BLaER1 (cell line): Measurements from ENCODE around the gene GP9.

Experiments
- H3K27ac ChIP-seq: shearing (Covaris generic); formaldehyde crosslinking; 2 replicates; pipeline ENCODE4 v1.8.1; 2022
- H3K27me3 ChIP-seq: shearing (Covaris generic); formaldehyde crosslinking; 2 replicates; pipeline ENCODE4 v1.8.1; 2022
- H3K36me3 ChIP-seq: shearing (Covaris generic); formaldehyde crosslinking; 2 replicates; pipeline ENCODE4 v1.8.1; 2022
- H3K4me1 ChIP-seq: shearing (Covaris generic); formaldehyde crosslinking; 2 replicates; pipeline ENCODE4 v1.8.1; 2022
- H3K4me2 ChIP-seq: shearing (Covaris generic); formaldehyde crosslinking; 2 replicates; pipeline ENCODE4 v1.8.1; 2022
- H3K4me3 ChIP-seq: shearing (Covaris generic); formaldehyde crosslinking; 2 replicates; pipeline ENCODE4 v1.8.1; 2022
- H3K9ac ChIP-seq: shearing (Covaris generic); formaldehyde crosslinking; 2 replicates; pipeline ENCODE4 v1.8.1; 2022
- H3K9me3 ChIP-seq: shearing (Covaris generic); formaldehyde crosslinking; 2 replicates; pipeline ENCODE4 v1.8.1; 2022
- H4K20me1 ChIP-seq: shearing (Covaris generic); formaldehyde crosslinking; 2 replicates; pipeline ENCODE4 v1.8.1; 2022
- Cebpa-rat ChIP-seq: shearing (Covaris generic); IDR thresholded peaks from 2 replicates; pipeline ENCODE4 v1.8.1; 2022

GP9 gene

DNA sequence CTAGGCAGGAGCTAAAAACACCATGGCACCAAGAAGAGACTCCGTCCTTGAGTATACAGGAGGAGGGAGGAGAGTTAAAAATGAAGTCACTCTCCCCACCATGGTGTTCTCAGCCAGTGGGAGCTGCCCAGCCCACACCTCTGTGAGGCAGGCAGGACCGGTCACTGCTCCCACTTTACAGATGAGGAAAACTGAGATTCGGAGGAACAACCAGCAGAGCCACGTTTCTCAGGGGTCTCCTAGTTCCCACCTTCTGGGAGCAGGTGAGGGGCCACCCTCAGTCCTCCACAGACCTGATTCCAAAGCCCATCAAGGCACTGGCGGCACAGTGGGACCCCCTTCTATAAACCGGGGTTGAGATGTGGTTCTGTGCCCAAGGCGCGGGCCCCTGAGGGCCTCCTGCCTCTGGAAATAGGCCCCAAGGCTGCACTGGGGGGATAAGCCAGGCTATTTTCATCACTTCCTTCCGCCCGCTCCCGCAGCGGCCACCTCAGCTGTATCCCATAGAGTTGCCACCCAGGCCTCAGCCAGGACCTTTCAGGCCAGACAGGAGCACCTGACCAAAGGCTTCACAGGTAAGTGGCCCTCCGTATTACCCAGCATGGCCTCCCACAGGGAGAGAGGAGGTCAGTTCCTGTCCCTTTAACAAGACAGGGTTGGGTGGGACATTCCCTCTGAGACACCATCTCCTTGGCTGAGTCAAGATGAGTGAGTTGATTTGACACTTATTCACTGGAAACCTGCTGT lies at the start of gene GP9:
Gene GP9, plus strand, starts transcription at position 504 of the 747 bp plus-strand sequence. CDS start 961 bp downstream, outside the sequence.
- no peak for TF ChIP-seq Cebpa-rat
- Histone ChIP-seq H3K27ac (peak within 1 kb of the TSS; percentile 87), H3K36me3 (no peaks in the 10 kb centered on the region), H4K20me1 (no peaks in the 10 kb centered on the region), H3K4me2 (peak within 1 kb of the TSS; percentile 97), H3K4me3 (peak within 1 kb of the TSS; percentile 53), H3K4me1 (peaks cover 98% of the 10 kb centered on the region), H3K9ac (peak within 1 kb of the TSS; percentile 75), H3K9me3 (no peaks in the 10 kb centered on the region), H3K27me3 (no peaks in the 10 kb centered on the region)

- H3K27me3 ChIP-seq: no peaks in the 10 kb centered on the region
- no peak overlapping the region for H3K9ac ChIP-seq
- H3K9me3 ChIP-seq: no peaks in the 10 kb centered on the region
- H3K27ac ChIP-seq: no peak overlapping the region
- H3K4me1 ChIP-seq: peaks cover 57% of the 10 kb centered on the region
- H3K4me2 ChIP-seq: no peak overlapping the region
- H3K4me3 ChIP-seq: no peak overlapping the region
- no peaks in the 10 kb centered on the region for H4K20me1 ChIP-seq
- H3K36me3 ChIP-seq: no peaks in the 10 kb centered on the region
- TF ChIP-seq Cebpa-rat: no peak
These were observed 47.1 kb upstream of the GP9 start for GRCh38 chr3:129013491-129013891.

GRCh38 chr3:129014148-129014547 lies 46.4 kb upstream of the GP9 start:
- no peak overlapping the region for H3K9ac ChIP-seq
- H3K27ac ChIP-seq: 0 out of 2 replicates have a peak overlapping the region, but pooled peaks have one; percentile 82
- H3K4me3 ChIP-seq: no peak overlapping the region
- peaks cover 62% of the 10 kb centered on the region for H3K4me1 ChIP-seq
- no peak for TF ChIP-seq Cebpa-rat
- H3K36me3 ChIP-seq: no peaks in the 10 kb centered on the region
- peak overlapping the region; percentile 95; the same call in 1 of the 2 replicates for H3K4me2 ChIP-seq
- no peaks in the 10 kb centered on the region for H3K27me3 ChIP-seq
- no peaks in the 10 kb centered on the region for H4K20me1 ChIP-seq
- H3K9me3 ChIP-seq: no peaks in the 10 kb centered on the region

GRCh38 chr3:129014793-129015345 lies 45.7 kb upstream of the GP9 start:
- no peak overlapping the region for H3K4me3 ChIP-seq
- peak overlapping the region; percentile 68; the same call in 1 of the 2 replicates for H3K9ac ChIP-seq
- TF ChIP-seq Cebpa-rat: no peak
- no peaks in the 10 kb centered on the region for H3K36me3 ChIP-seq
- H3K4me1 ChIP-seq: peaks cover 66% of the 10 kb centered on the region
- H3K9me3 ChIP-seq: no peaks in the 10 kb centered on the region
- no peaks in the 10 kb centered on the region for H3K27me3 ChIP-seq
- H4K20me1 ChIP-seq: no peaks in the 10 kb centered on the region
- peak overlapping the region; percentile 82 for H3K27ac ChIP-seq
- peak overlapping the region; percentile 95 for H3K4me2 ChIP-seq

- Histone ChIP-seq H3K9ac (peak overlapping the region; percentile 68), H3K4me3 (peak overlapping the region; percentile 48), H3K4me2 (peak overlapping the region; percentile 95), H3K27ac (peak overlapping the region; percentile 82), H4K20me1 (no peaks in the 10 kb centered on the region), H3K27me3 (no peaks in the 10 kb centered on the region), H3K36me3 (no peaks in the 10 kb centered on the region), H3K9me3 (no peaks in the 10 kb centered on the region), H3K4me1 (peaks cover 66% of the 10 kb centered on the region)
- TF ChIP-seq Cebpa-rat: no peak
These were observed 45.0 kb upstream of the GP9 start for GRCh38 chr3:129015388-129016105.

DNA sequence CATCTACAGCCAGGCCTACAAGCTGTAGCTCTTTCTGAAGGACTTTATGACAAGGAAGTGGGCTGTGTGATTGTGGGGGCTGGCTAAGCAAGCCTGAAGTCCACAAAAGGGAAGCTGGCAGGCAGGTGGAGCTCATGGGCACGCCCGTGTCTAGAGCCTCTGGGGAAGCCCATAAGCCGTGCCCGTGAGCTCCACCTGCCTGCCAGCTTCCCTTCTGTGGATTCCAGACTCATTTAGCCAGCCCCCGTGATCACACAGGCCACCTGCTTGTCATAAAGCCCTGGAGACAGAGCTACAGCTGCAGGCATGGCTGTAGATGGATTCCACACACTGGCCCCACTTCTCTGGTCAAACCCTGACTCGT lies 44.2 kb upstream of the GP9 start:
- Histone ChIP-seq H3K27me3 (no peaks in the 10 kb centered on the region), H3K4me3 (peak overlapping the region; percentile 48), H3K4me2 (peak overlapping the region; percentile 95), H3K27ac (peak overlapping the region; percentile 82), H3K9ac (peak overlapping the region; percentile 68), H4K20me1 (no peaks in the 10 kb centered on the region), H3K9me3 (no peaks in the 10 kb centered on the region), H3K4me1 (peaks cover 67% of the 10 kb centered on the region), H3K36me3 (no peaks in the 10 kb centered on the region)
- no peak for TF ChIP-seq Cebpa-rat

GRCh38 chr3:129016720-129017483 lies 43.7 kb upstream of the GP9 start:
- H3K36me3 ChIP-seq: no peaks in the 10 kb centered on the region
- H3K27me3 ChIP-seq: no peaks in the 10 kb centered on the region
- peak overlapping the region; percentile 95 for H3K4me2 ChIP-seq
- no peaks in the 10 kb centered on the region for H3K9me3 ChIP-seq
- TF ChIP-seq Cebpa-rat: no peak
- no peak overlapping the region for H3K4me3 ChIP-seq
- H3K9ac ChIP-seq: peak overlapping the region; percentile 59; the same call in 1 of the 2 replicates
- peak overlapping the region; percentile 82 for H3K27ac ChIP-seq
- H4K20me1 ChIP-seq: no peaks in the 10 kb centered on the region
- H3K4me1 ChIP-seq: peaks cover 67% of the 10 kb centered on the region

DNA sequence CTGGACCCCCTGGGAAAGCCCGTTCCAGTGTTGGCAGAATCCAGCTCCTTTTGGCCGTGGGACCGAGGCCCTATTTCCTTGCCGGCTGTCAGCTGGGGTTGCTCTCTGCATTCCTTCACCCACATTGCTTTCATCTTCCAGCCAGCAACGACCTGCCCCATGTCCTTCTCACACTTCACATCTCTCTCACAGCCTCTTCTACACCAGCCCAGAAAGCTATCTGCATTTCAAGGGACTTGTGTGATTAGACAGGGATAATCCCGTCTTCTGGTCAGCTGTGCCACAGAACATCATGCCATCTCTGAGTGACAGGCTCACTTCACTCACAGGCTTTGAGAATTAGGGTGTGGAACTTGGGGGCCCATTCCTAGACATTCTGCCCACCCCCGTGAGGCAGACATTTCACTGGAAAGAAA lies 43.1 kb upstream of the GP9 start:
- H3K36me3 ChIP-seq: no peaks in the 10 kb centered on the region
- H4K20me1 ChIP-seq: no peaks in the 10 kb centered on the region
- TF ChIP-seq Cebpa-rat: no peak
- peak overlapping the region; percentile 59; the same call in 1 of the 2 replicates for H3K9ac ChIP-seq
- H3K27me3 ChIP-seq: no peaks in the 10 kb centered on the region
- no peaks in the 10 kb centered on the region for H3K9me3 ChIP-seq
- H3K4me3 ChIP-seq: no peak overlapping the region
- H3K4me2 ChIP-seq: peak overlapping the region; percentile 95
- peak overlapping the region; percentile 82 for H3K27ac ChIP-seq
- H3K4me1 ChIP-seq: peaks cover 70% of the 10 kb centered on the region

GRCh38 chr3:129018271-129018670 lies 42.3 kb upstream of the GP9 start:
- Histone ChIP-seq H3K27ac (peak overlapping the region; percentile 82; the same call in 1 of the 2 replicates), H3K9me3 (no peaks in the 10 kb centered on the region)

More at GRCh38 chr3:129018271-129018670, 42.3 kb upstream of the GP9 start:
- Histone ChIP-seq H3K4me1 (peaks cover 78% of the 10 kb centered on the region), H4K20me1 (no peaks in the 10 kb centered on the region), H3K4me2 (peak overlapping the region; percentile 95), H3K36me3 (no peaks in the 10 kb centered on the region), H3K4me3 (no peak overlapping the region), H3K27me3 (no peaks in the 10 kb centered on the region), H3K9ac (no peak overlapping the region)
- TF ChIP-seq Cebpa-rat: no peak
